Neural crest cell (in vitro differentiated cells): ENCODE data around the gene GPR50. TPM values are rescaled to one million over a fixed set of nuclear protein-coding genes. Genes with fewer than 3 reads are reported as not detected.

Experiments used
- DNase-seq: peaks from one replicate; pipeline ENCODE4 v3.0.0; 2021; ENCODE audit warnings: low read depth, mixed read lengths, low spot score
- H3K27ac Mint-ChIP-seq: one replicate; pipeline ENCODE4 v1.8.0; 2021; ENCODE audit warnings: mild to moderate bottlenecking, mixed read lengths; ENCODE audit not compliant: unreplicated experiment
- H3K27me3 Mint-ChIP-seq: 2 replicates; pipeline ENCODE4 v1.8.0; 2021; ENCODE audit warnings: low read depth, mild to moderate bottlenecking, mixed read lengths
- H3K36me3 Mint-ChIP-seq: 2 replicates; pipeline ENCODE4 v1.8.0; 2021; ENCODE audit warnings: low read depth, mild to moderate bottlenecking, mixed read lengths
- H3K4me1 Mint-ChIP-seq: 2 replicates; pipeline ENCODE4 v1.8.0; 2021; ENCODE audit warnings: mixed read lengths
- H3K4me3 Mint-ChIP-seq: one replicate; pipeline ENCODE4 v1.8.0; 2021; ENCODE audit warnings: mild to moderate bottlenecking, mixed read lengths
- H3K9me3 Mint-ChIP-seq: 2 replicates; pipeline ENCODE4 v1.8.0; 2021; ENCODE audit warnings: mixed read lengths
- CTCF ChIP-seq: fragments of 200-600 bp; sonication (generic); conservative IDR thresholded peaks from 2 replicates; pipeline ENCODE4 v1.5.0; 2021; ENCODE audit warnings: antibody characterized with exemption, mild to moderate bottlenecking
- total RNA-seq: library from RNA; stranded (reverse); gene quantifications from 2 replicates; pipeline ENCODE4 v1.2.1, GENCODE V29; 2021

Gene GPR50
- total RNA-seq, 1 donor from 2014 or later: 4.4 TPM

GRCh38 chrX:151183233-151183753 is 6.9 kb downstream of the GPR50 start:
- TF ChIP-seq CTCF: no peak
- peaks cover 90% of the 10 kb centered on the region for H3K27me3 Mint-ChIP-seq
- H3K9me3 Mint-ChIP-seq: no peaks in the 10 kb centered on the region
- H3K4me3 Mint-ChIP-seq: no peak overlapping the region
- no peak overlapping the region for H3K27ac Mint-ChIP-seq
- no peak for DNase-seq
- H3K4me1 Mint-ChIP-seq: peaks cover 4% of the 10 kb centered on the region
- H3K36me3 Mint-ChIP-seq: peaks cover 22% of the 10 kb centered on the region

GRCh38 chrX:151183912-151184565 is 7.7 kb downstream of the GPR50 start:
- no peak overlapping the region for H3K4me3 Mint-ChIP-seq
- H3K36me3 Mint-ChIP-seq: peaks cover 22% of the 10 kb centered on the region
- H3K9me3 Mint-ChIP-seq: no peaks in the 10 kb centered on the region
- DNase-seq: no peak
- H3K4me1 Mint-ChIP-seq: no peaks in the 10 kb centered on the region
- H3K27ac Mint-ChIP-seq: no peak overlapping the region
- H3K27me3 Mint-ChIP-seq: peaks cover 88% of the 10 kb centered on the region
- no peak for TF ChIP-seq CTCF

GRCh38 chrX:151184705-151185104 is 8.3 kb downstream of the GPR50 start:
- DNase-seq: no peak
- Mint-ChIP-seq H3K9me3 (no peaks in the 10 kb centered on the region), H3K36me3 (peaks cover 21% of the 10 kb centered on the region), H3K27me3 (peaks cover 86% of the 10 kb centered on the region), H3K4me3 (no peak overlapping the region), H3K4me1 (no peaks in the 10 kb centered on the region), H3K27ac (no peak overlapping the region)
- no peak for TF ChIP-seq CTCF

GRCh38 chrX:151206871-151207270 is 30.5 kb downstream of the GPR50 start:
- Mint-ChIP-seq H3K4me3 (no peak overlapping the region), H3K4me1 (no peaks in the 10 kb centered on the region), H3K36me3 (no peaks in the 10 kb centered on the region), H3K27me3 (peaks cover 27% of the 10 kb centered on the region), H3K9me3 (peaks cover 11% of the 10 kb centered on the region), H3K27ac (no peak overlapping the region)
- TF ChIP-seq CTCF: no peak
- no peak for DNase-seq

GRCh38 chrX:151225843-151226242 is 49.5 kb downstream of the GPR50 start:
- no peak for DNase-seq
- Mint-ChIP-seq H3K27me3 (peaks cover 9% of the 10 kb centered on the region), H3K9me3 (no peaks in the 10 kb centered on the region), H3K4me1 (no peaks in the 10 kb centered on the region), H3K27ac (no peak overlapping the region), H3K36me3 (no peaks in the 10 kb centered on the region), H3K4me3 (no peak overlapping the region)
- TF ChIP-seq CTCF: no peak
